GM19193 (cell line): ENCODE measurements around the gene IPO13.

Experiments used
- POLR2A ChIP-seq: IDR thresholded peaks from 4 replicates; pipeline ENCODE4 v1.6.1; 2011; ENCODE audit not compliant: insufficient read depth, insufficient read length; ENCODE audit errors: extremely low read depth

IPO13 gene

GRCh38 chr1:43994794-43995790, 48.3 kb downstream of the IPO13 start:
- TF ChIP-seq POLR2A: no peak

- no peak for TF ChIP-seq POLR2A
These were observed 49.4 kb downstream of the IPO13 start for GRCh38 chr1:43995984-43996732.

GRCh38 chr1:43996733-43997115, 50.0 kb downstream of the IPO13 start:
- TF ChIP-seq POLR2A: no peak

GRCh38 chr1:43997295-43997999, 50.7 kb downstream of the IPO13 start:
- TF ChIP-seq POLR2A: no peak

- TF ChIP-seq POLR2A: no peak
These were observed 51.2 kb downstream of the IPO13 start for GRCh38 chr1:43998000-43998378.

- TF ChIP-seq POLR2A: no peak
These were observed 52.7 kb downstream of the IPO13 start for GRCh38 chr1:43999455-43999854.

- TF ChIP-seq POLR2A: no peak
These were observed 53.4 kb downstream of the IPO13 start for GRCh38 chr1:44000122-44000665.

- TF ChIP-seq POLR2A: no peak
These were observed 55.4 kb downstream of the IPO13 start for GRCh38 chr1:44002165-44002564.

- TF ChIP-seq POLR2A: no peak
These were observed 55.9 kb downstream of the IPO13 start for GRCh38 chr1:44002606-44003157.

- no peak for TF ChIP-seq POLR2A
These were observed 61.5 kb downstream of the IPO13 start for GRCh38 chr1:44008259-44008658.

GRCh38 chr1:44010935-44011471, 64.3 kb downstream of the IPO13 start:
- TF ChIP-seq POLR2A: no peak

- TF ChIP-seq POLR2A: no peak
These were observed 65.7 kb downstream of the IPO13 start for GRCh38 chr1:44012404-44012803.

GRCh38 chr1:44012941-44013609, 66.3 kb downstream of the IPO13 start:
- no peak for TF ChIP-seq POLR2A

- TF ChIP-seq POLR2A: no peak
These were observed 67.2 kb downstream of the IPO13 start for GRCh38 chr1:44013949-44014348.
